IMR-90 (cell line): Measurements from ENCODE around the gene RHBDD1. TPM values are rescaled to one million over a fixed set of nuclear protein-coding genes. Genes with fewer than 3 reads are reported as not detected.

Source experiments
- ATAC-seq: fragments of 200-7000 bp; cut with Tn5 transposase; 2 replicates; pipeline ENCODE4 v1.9.1; 2020; ENCODE audit warnings: low read depth, mild to moderate bottlenecking, moderate library complexity
- BruUV-seq: library from RNA; stranded (reverse); fragments of 400-500 nt; replicated peaks from 2 replicates; lab custom pipeline; 2021; lab: Mats Ljungman, UMichigan
- CTCF ChIA-PET: fragments of 300-600 bp; formaldehyde crosslinking; extraction: SDS; loops from one replicate; lab custom pipeline; 2021; ENCODE audit warnings: antibody characterized with exemption; lab: Yijun Ruan, JAX
- POLR2A ChIA-PET: fragments of 300-600 bp; sonication (Branson Sonifier 250); formaldehyde crosslinking; loops from one replicate; lab custom pipeline; 2022; ENCODE audit warnings: antibody characterized with exemption; ENCODE audit not compliant: unreplicated experiment; lab: Charles Lee
- DNase-seq: peaks from one replicate; pipeline ENCODE4 v3.0.0; 2013
- H2AFZ ChIP-seq: replicated peaks from 2 replicates; pipeline ENCODE3; 2013; ENCODE audit warnings: low read length, mild to moderate bottlenecking; ENCODE audit not compliant: poor library complexity
- H2AK5ac ChIP-seq: 2 replicates; pipeline ENCODE4 v1.6.1; 2013; ENCODE audit warnings: low read depth, low read length, inconsistent platforms
- H2AK9ac ChIP-seq: replicated peaks from 2 replicates; pipeline ENCODE3; 2013; ENCODE audit warnings: mild to moderate bottlenecking, low read depth, low read length, moderate library complexity; ENCODE audit not compliant: poor library complexity
- H2BK120ac ChIP-seq: 2 replicates; pipeline ENCODE4 v1.6.1; 2013; ENCODE audit warnings: low read depth, low read length, inconsistent platforms
- H2BK15ac ChIP-seq: 3 replicates; pipeline ENCODE4 v1.6.1; 2013; ENCODE audit warnings: low read depth, low read length, inconsistent platforms
- H2BK20ac ChIP-seq: 2 replicates; pipeline ENCODE4 v1.6.1; 2013; ENCODE audit warnings: low read depth, mild to moderate bottlenecking, inconsistent platforms, low read length, moderate library complexity
- H2BK5ac ChIP-seq: 2 replicates; pipeline ENCODE4 v1.6.1; 2013; ENCODE audit warnings: mild to moderate bottlenecking, low read depth, low read length, inconsistent platforms; ENCODE audit not compliant: poor library complexity, severe bottlenecking
- H3K14ac ChIP-seq: replicated peaks from 2 replicates; pipeline ENCODE4 v1.6.1; 2013; ENCODE audit warnings: low read depth, low read length, inconsistent platforms
- H3K18ac ChIP-seq: 2 replicates; pipeline ENCODE4 v1.6.1; 2013; ENCODE audit warnings: low read depth, low read length, control low read depth
- H3K23ac ChIP-seq: 2 replicates; pipeline ENCODE4 v1.6.1; 2013; ENCODE audit warnings: low read depth, low read length, inconsistent platforms
- H3K27ac ChIP-seq: 2 replicates; pipeline ENCODE4 v1.5.1; 2013; ENCODE audit warnings: mild to moderate bottlenecking, control low read depth, low read length; ENCODE audit not compliant: insufficient read depth
- H3K27me3 ChIP-seq: 2 replicates; pipeline ENCODE4 v1.6.1; 2013; ENCODE audit warnings: low read length; ENCODE audit not compliant: control insufficient read depth, insufficient read depth
- H3K36me3 ChIP-seq: 2 replicates; pipeline ENCODE4 v1.6.1; 2013; ENCODE audit warnings: low read length, mixed read lengths; ENCODE audit not compliant: control insufficient read depth, insufficient read depth
- H3K4ac ChIP-seq: 2 replicates; pipeline ENCODE4 v1.6.1; 2013; ENCODE audit warnings: low read depth, low read length, inconsistent platforms
- H3K4me1 ChIP-seq: 2 replicates; pipeline ENCODE4 v1.6.1; 2013; ENCODE audit warnings: low read length, mixed read lengths; ENCODE audit not compliant: control insufficient read depth, insufficient read depth
- H3K4me2 ChIP-seq: 2 replicates; pipeline ENCODE4 v1.6.1; 2013; ENCODE audit warnings: low read depth, mild to moderate bottlenecking, control low read depth, low read length, moderate library complexity
- H3K4me3 ChIP-seq: 2 replicates; pipeline ENCODE4 v1.5.1; 2013; ENCODE audit warnings: low read depth, mild to moderate bottlenecking, control low read depth, low read length, moderate library complexity; ENCODE audit not compliant: insufficient read depth
- H3K56ac ChIP-seq: 2 replicates; pipeline ENCODE4 v1.6.1; 2013; ENCODE audit warnings: low read length, inconsistent platforms; ENCODE audit not compliant: insufficient read depth; ENCODE audit errors: extremely low read depth
- H3K79me1 ChIP-seq, 2 experiments: 2 replicates each; pipeline ENCODE4 v1.6.1; 2013; ENCODE audit warnings: low read length in 2 of 2, inconsistent platforms in 1 of 2, low read depth in 1 of 2
- H3K9ac ChIP-seq: 2 replicates; pipeline ENCODE4 v1.6.1; 2013; ENCODE audit warnings: low read depth, low read length, control low read depth
- H3K9me1 ChIP-seq: 2 replicates; pipeline ENCODE4 v1.6.1; 2013; ENCODE audit warnings: low read length, inconsistent platforms; ENCODE audit not compliant: insufficient read depth
- H3K9me3 ChIP-seq: 2 replicates; pipeline ENCODE4 v1.6.1; 2013; ENCODE audit warnings: low read length; ENCODE audit not compliant: control insufficient read depth, insufficient read depth
- H4K20me1 ChIP-seq: 2 replicates; pipeline ENCODE4 v1.6.1; 2013; ENCODE audit warnings: low read length, inconsistent platforms; ENCODE audit not compliant: insufficient read depth
- H4K5ac ChIP-seq: 2 replicates; pipeline ENCODE4 v1.6.1; 2013; ENCODE audit warnings: mild to moderate bottlenecking, low read depth, low read length, control low read depth
- H4K8ac ChIP-seq, 2 experiments: 2 replicates each; pipeline ENCODE4 v1.6.1; 2013; ENCODE audit warnings: low read depth in 2 of 2, low read length in 2 of 2, control low read depth in 1 of 2, inconsistent platforms in 1 of 2
- H4K91ac ChIP-seq: 2 replicates; pipeline ENCODE4 v1.6.1; 2013; ENCODE audit warnings: low read depth, low read length, inconsistent platforms; ENCODE audit not compliant: insufficient read depth
- CEBPB ChIP-seq: IDR thresholded peaks from 2 replicates; pipeline ENCODE4 v1.6.1; 2012; ENCODE audit warnings: low read depth, low read length, improper control_type of control experiment
- CHD1 ChIP-seq: IDR thresholded peaks from 2 replicates; pipeline ENCODE4 v1.6.1; 2012; ENCODE audit warnings: low read depth, low read length, improper control_type of control experiment
- FOS ChIP-seq: fragments of 150-350 bp; IDR thresholded peaks from 2 replicates; pipeline ENCODE4 v1.6.1; 2016; ENCODE audit warnings: low read depth, low read length
- MAFK ChIP-seq: IDR thresholded peaks from 2 replicates; pipeline ENCODE4 v1.6.1; 2012; ENCODE audit warnings: low read depth, low read length, improper control_type of control experiment
- MAZ ChIP-seq: IDR thresholded peaks from 2 replicates; pipeline ENCODE4 v1.6.1; 2012; ENCODE audit warnings: low read depth, mild to moderate bottlenecking, low read length, improper control_type of control experiment, moderate library complexity, borderline replicate concordance
- MXI1 ChIP-seq: IDR thresholded peaks from 2 replicates; pipeline ENCODE4 v1.6.1; 2012; ENCODE audit warnings: low read depth, mild to moderate bottlenecking, low read length, moderate library complexity, borderline replicate concordance
- NFE2L2 ChIP-seq: fragments of 150-350 bp; IDR thresholded peaks from 2 replicates; pipeline ENCODE4 v1.6.1; 2016; ENCODE audit warnings: low read depth, mild to moderate bottlenecking, low read length
- RAD21 ChIP-seq: IDR thresholded peaks from 2 replicates; pipeline ENCODE4 v1.6.1; 2012; ENCODE audit warnings: low read length, improper control_type of control experiment
- RCOR1 ChIP-seq: IDR thresholded peaks from 2 replicates; pipeline ENCODE4 v1.6.1; 2012; ENCODE audit warnings: mild to moderate bottlenecking, low read length, improper control_type of control experiment; ENCODE audit not compliant: insufficient replicate concordance
- SMC3 ChIP-seq: fragments of 150-350 bp; IDR thresholded peaks from 2 replicates; pipeline ENCODE4 v1.6.1; 2016; ENCODE audit warnings: low read depth, mild to moderate bottlenecking, antibody characterized with exemption, low read length, moderate library complexity
- WGBS, 2 experiments: methylation state at CpG; one replicate each; pipeline versions ENCODE4 v1.1.5 to v1.1.7; 2013; ENCODE audit warnings: missing lambda C conversion rate in 2 of 2; ENCODE audit not compliant: insufficient read length in 1 of 2; ENCODE audit errors: extremely low coverage in 2 of 2; 5-methylcytosine and 5-hydroxymethylcytosine counted together
- dilution Hi-C: fragments of 300-500 bp; cut with HindIII; formaldehyde crosslinking; loops from one replicate; pipeline ENCODE4 v1.14.3; 2018; ENCODE audit warnings: low sequenced_read_pairs; ENCODE audit not compliant: unreplicated experiment
- in situ Hi-C: fragments of 300-500 bp; cut with MboI; formaldehyde crosslinking; loops from 3 replicates; pipeline ENCODE4 v1.14.3; 2019; ENCODE audit warnings: low sequenced_read_pairs, inconsistent platforms, mixed read lengths
- intact Hi-C: fragments of 100-400 bp; cut with micrococcal nuclease; formaldehyde crosslinking; loops from 2 replicates; pipeline ENCODE4 v1.10.0; 2022
- polyA plus RNA-seq, 3 experiments: library from polyadenylated mRNA; depleted of rRNA; stranded (reverse); fragments of >200 nt; gene quantifications; 2 replicates each; pipeline ENCODE4 v1.2.3, GENCODE V29; 2012; ENCODE audit warnings: low replicate concordance in 1 of 3
- total RNA-seq: library from RNA; depleted of rRNA; stranded (reverse); fragments of >200 nt; gene quantifications from 2 replicates; pipeline ENCODE4 v1.2.3, GENCODE V29; 2012
- TF ChIP-seq, protein P1 (sequence below): conservative IDR thresholded peaks from 2 replicates; pipeline ENCODE4 v1.5.1; 2012; ENCODE audit warnings: mild to moderate bottlenecking, low read depth, low read length, improper control_type of control experiment

Gene RHBDD1
- total and polyA plus RNA-seq, 2 of the 4 experiments (the other 2 are of a cell fraction) = 9.7 to 14.0 TPM

DNA sequence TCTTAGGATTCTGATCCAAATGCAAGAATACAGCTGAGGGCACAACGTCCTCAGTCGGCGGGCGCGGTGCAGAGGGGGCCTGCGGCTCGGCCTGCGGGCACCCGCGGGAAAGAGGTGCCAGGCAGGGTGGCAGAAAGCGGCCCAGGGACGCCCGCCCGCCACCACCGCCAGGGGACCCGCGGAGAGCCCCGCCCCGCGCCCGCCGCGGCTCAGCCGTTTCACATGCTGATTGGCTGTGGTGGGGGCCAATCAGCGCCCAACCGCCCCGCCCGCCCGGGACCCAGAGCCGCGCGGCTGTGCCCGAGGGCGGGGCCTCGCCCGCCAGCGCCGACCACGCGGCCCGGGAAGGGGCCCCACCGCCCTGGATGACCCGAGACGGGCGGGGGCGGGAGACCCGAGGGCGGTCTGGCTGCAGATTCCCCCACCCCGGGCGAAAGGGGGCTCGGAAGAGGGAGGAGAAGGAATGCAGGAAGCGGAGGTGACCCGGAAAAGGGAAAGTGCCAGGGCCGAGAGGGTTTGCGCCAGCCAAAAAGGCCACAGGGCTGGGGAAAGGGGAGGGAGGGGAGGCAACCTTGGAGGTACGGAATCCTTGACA lies 44.3 kb upstream of the RHBDD1 start (continued):
- TF ChIP-seq SMC3 = no peak
- TF ChIP-seq MAZ = peak; percentile 83; the same call in 1 of the 2 replicates

DNA sequence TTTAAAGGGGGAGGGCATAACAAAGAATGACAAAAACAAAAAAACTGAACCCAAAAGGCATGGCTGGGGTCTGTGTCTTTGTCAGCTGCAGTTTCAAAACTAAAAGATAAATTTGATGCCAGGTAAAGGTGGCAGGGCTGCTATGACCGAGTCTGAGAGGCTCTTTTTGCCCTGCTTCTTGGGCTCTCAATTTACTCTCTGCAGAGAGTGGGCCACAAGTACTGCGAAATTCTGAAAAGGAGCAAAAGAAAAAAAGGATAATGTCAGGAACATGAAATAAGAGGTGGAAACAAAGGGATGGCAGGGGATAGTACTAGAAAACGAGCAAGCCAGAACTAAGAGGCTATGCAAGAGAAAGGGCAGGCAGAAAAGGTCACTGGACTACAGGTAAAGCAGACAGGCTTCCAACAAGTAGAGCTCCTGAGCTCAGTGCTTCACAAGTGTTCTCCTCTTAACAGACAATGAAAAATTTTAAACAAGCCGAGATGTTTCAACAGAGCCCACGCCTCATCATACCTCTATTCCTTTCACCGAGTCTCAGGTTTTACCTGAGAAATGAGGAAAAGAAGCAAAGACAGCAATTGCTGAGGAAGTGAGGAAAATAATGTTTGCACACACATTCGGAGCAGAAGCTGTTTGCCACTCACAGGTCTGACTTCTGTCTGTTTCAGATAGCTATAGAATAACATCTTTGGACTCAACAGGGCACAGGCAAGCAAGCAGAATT lies 43.5 kb upstream of the RHBDD1 start:
- peak overlapping the region; percentile 97 for H3K27ac ChIP-seq
- BruUV-seq = no TSS peak
- WGBS, 2 experiments = 0% methylated on average over 3 of the region's 7 CpGs; no CpG with 5 or more reads in 1 of the 2 experiments
- peak overlapping the region; percentile 99 for H2BK5ac ChIP-seq
- H3K14ac ChIP-seq = peak overlapping the region; percentile 93
- H3K9ac ChIP-seq = peak overlapping the region; percentile 92
- POLR2A ChIA-PET = interaction anchor here (0.6 kb wide), 1 partner anchor 190 kb away, joined by 3 read pairs; no protein-coding TSS in a partner anchor
- H3K4me2 ChIP-seq = peak overlapping the region; percentile 85
- H3K36me3 ChIP-seq = peaks cover 53% of the 10 kb centered on the region
- dilution Hi-C loops = no loop called here
- peak overlapping the region; percentile 92 for H2BK120ac ChIP-seq
- peak overlapping the region; percentile 91 for H3K18ac ChIP-seq
- H2BK15ac ChIP-seq = peak overlapping the region; percentile 17; the same call in 2 of the 3 replicates
- peak overlapping the region; percentile 77 for H2BK20ac ChIP-seq
- H3K9me3 ChIP-seq = no peaks in the 10 kb centered on the region
- H2AK5ac ChIP-seq = peak overlapping the region; percentile 80
- peak overlapping the region; percentile 51 for H4K5ac ChIP-seq
- in situ Hi-C loops = loop anchor here (5.0 to 25.0 kb wide), 3 partner anchors 138 to 1680 kb away; no protein-coding TSS in a partner anchor
- H3K79me1 ChIP-seq = peaks cover 0 to 15% of the 10 kb centered on the region in 2 experiments; a peak in 2 of 4 replicates
- H3K9me1 ChIP-seq = peaks cover 10% of the 10 kb centered on the region; the same call in 1 of the 2 replicates
- intact Hi-C loops = loop anchor here (1.0 to 10.0 kb wide), 10 partner anchors 35 to 677 kb away; no protein-coding TSS in a partner anchor
- peak overlapping the region; percentile 94 to 95 for H4K8ac ChIP-seq
- peak; percentile 22 for DNase-seq
- peak overlapping the region; percentile 56 for H2AK9ac ChIP-seq
- H3K4ac ChIP-seq = peak overlapping the region; percentile 87
- no peak overlapping the region for H2AFZ ChIP-seq
- peak overlapping the region; percentile 78 for H3K4me3 ChIP-seq
- H3K4me1 ChIP-seq = peaks cover 8% of the 10 kb centered on the region
- ATAC-seq = no peak
- H4K91ac ChIP-seq = peak overlapping the region; percentile 92
- H3K23ac ChIP-seq = peak overlapping the region; percentile 91
- H4K20me1 ChIP-seq = peaks cover 33% of the 10 kb centered on the region
- peak overlapping the region; percentile 98 for H3K56ac ChIP-seq
- H3K27me3 ChIP-seq = no peaks in the 10 kb centered on the region
- CTCF ChIA-PET = interaction anchor here (0.7 kb wide), 1 partner anchor 1123 kb away, joined by 3 read pairs; no protein-coding TSS in a partner anchor
- no peak for TF ChIP-seq NFE2L2
- TF ChIP-seq RAD21 = no peak
- TF ChIP-seq CEBPB = no peak
- no peak for TF ChIP-seq CHD1
- TF ChIP-seq, protein P1, sequence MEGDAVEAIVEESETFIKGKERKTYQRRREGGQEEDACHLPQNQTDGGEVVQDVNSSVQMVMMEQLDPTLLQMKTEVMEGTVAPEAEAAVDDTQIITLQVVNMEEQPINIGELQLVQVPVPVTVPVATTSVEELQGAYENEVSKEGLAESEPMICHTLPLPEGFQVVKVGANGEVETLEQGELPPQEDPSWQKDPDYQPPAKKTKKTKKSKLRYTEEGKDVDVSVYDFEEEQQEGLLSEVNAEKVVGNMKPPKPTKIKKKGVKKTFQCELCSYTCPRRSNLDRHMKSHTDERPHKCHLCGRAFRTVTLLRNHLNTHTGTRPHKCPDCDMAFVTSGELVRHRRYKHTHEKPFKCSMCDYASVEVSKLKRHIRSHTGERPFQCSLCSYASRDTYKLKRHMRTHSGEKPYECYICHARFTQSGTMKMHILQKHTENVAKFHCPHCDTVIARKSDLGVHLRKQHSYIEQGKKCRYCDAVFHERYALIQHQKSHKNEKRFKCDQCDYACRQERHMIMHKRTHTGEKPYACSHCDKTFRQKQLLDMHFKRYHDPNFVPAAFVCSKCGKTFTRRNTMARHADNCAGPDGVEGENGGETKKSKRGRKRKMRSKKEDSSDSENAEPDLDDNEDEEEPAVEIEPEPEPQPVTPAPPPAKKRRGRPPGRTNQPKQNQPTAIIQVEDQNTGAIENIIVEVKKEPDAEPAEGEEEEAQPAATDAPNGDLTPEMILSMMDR = no peak
- no peak for TF ChIP-seq MAZ
- TF ChIP-seq RCOR1 = no peak
- TF ChIP-seq FOS = no peak
- TF ChIP-seq SMC3 = no peak
- no peak for TF ChIP-seq MXI1
- TF ChIP-seq MAFK = no peak
